Prostate gland (tissue), 2 donors: Measurements from ENCODE around the gene GID8. TPM values are rescaled to one million over a fixed set of nuclear protein-coding genes. Genes with fewer than 3 reads are reported as not detected.
A peak's percentile ranks its signal among the peaks of the same experiment; 100 is the strongest.

Experiments used
- DNase-seq: peaks from one replicate; pipeline ENCODE4 v3.0.0-alpha.2; 2019; ENCODE audit warnings: low spot score
- H3K27ac ChIP-seq, 2 donors: fragments of 200-600 bp; sonication (generic); 2 replicates each; pipeline ENCODE4 v1.5.1; 2017 to 2019
- H3K27me3 ChIP-seq: fragments of 200-600 bp; sonication (generic); replicated peaks from 2 replicates; pipeline ENCODE4 v1.5.1; 2019; ENCODE audit not compliant: insufficient read depth
- H3K36me3 ChIP-seq, 2 donors: fragments of 200-600 bp; sonication (generic); 1 replicate in 1 of 2; 2 replicates in 1 of 2; pipeline versions ENCODE4 v1.5.1 to v1.8.1; 2017 to 2019
- H3K4me1 ChIP-seq: fragments of 200-600 bp; sonication (generic); replicated peaks from 2 replicates; pipeline ENCODE4 v1.5.1; 2019
- H3K4me3 ChIP-seq, 2 donors: fragments of 200-600 bp; sonication (generic); 2 replicates each; pipeline ENCODE4 v1.5.1; 2017 to 2019
- H3K9me3 ChIP-seq: fragments of 200-600 bp; sonication (generic); 2 replicates; pipeline ENCODE4 v1.5.1; 2017
- POLR2A ChIP-seq: fragments of 450-650 bp; IDR thresholded peaks from one replicate; pipeline ENCODE4 v1.6.1; 2016; ENCODE audit warnings: antibody characterized with exemption, mild to moderate bottlenecking
- POLR2AphosphoS5 ChIP-seq: sonication (generic); formaldehyde crosslinking; IDR thresholded peaks from one replicate; pipeline ENCODE4 v1.6.1; 2017; ENCODE audit warnings: antibody characterized with exemption
- WGBS: methylation state at CpG from one replicate; pipeline ENCODE4 v1.1.5; 2018; 5-methylcytosine and 5-hydroxymethylcytosine counted together
- intact Hi-C: fragments of 100-400 bp; cut with DNase I; formaldehyde crosslinking; loops from one replicate; pipeline ENCODE4 v1.14.2; 2022
- total RNA-seq, 2 donors: library from RNA; depleted of rRNA; stranded (reverse); fragments of >200 nt; gene quantifications; one replicate each; pipeline ENCODE4 v1.1.0, GENCODE V29; 2016
- TF ChIP-seq, protein P1 (sequence below), 4 experiments: fragments of 200-600 bp in 2 of 4; fragments of 450-650 bp in 2 of 4; sonication (generic) in 2 of 4; IDR thresholded peaks; 1 replicate in 3 of 4; 2 replicates in 1 of 4; pipeline ENCODE4 v1.5.1; 2016 to 2019; ENCODE audit warnings: antibody characterized with exemption in 4 of 4, mild to moderate bottlenecking in 2 of 4, moderate library complexity in 2 of 4

GID8 gene
- total RNA-seq, 2 donors from 2014 or later = 38.7 to 42.7 TPM

DNA sequence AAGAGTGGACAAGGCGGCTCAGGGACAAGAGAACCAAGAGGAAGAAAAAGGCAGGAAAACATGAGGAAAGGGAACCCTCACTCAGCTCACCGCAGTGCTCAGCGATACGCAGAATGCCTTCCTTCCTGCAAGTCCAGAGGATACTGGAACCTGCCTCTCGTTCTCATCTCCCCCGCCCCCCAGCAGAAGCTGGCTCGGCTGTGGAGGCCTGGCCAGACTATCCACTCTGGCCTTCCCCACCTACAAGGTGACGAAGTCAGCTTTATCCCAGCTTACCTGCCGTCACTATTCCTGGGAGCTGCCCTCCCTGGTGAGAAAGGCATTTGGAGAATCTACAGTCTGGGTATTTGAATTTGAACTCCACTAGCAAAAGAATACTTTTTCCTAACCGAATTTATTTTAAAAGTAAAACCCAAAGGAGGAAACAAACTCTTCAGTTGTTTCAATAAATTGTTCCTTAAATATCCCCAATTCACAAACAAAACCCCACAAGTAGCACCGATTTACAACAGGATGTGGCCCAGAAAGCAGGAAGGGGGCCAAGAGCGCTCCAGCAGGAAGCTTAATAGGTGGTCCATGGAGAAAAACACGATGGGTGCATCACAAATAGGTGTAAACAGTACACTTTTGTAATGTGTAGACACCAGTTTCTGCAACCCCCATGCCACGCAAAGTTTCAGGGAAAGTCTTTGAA, 9.6 kb upstream of the GID8 start:
- Histone ChIP-seq H3K4me1 (peaks cover 22% of the 10 kb centered on the region), H3K4me3 (peak overlapping the region; percentile 24 to 46), H3K9me3 (no peaks in the 10 kb centered on the region), H3K27ac (peak overlapping the region; percentile 83 to 90), H3K27me3 (no peaks in the 10 kb centered on the region), H3K36me3 (no peaks in the 10 kb centered on the region)
- DNase-seq = no peak
- intact Hi-C loops = no loop called here
- WGBS = 36% methylated on average over 14 of the region's 14 CpGs
- TF ChIP-seq POLR2A = no peak
- TF ChIP-seq, protein P1, sequence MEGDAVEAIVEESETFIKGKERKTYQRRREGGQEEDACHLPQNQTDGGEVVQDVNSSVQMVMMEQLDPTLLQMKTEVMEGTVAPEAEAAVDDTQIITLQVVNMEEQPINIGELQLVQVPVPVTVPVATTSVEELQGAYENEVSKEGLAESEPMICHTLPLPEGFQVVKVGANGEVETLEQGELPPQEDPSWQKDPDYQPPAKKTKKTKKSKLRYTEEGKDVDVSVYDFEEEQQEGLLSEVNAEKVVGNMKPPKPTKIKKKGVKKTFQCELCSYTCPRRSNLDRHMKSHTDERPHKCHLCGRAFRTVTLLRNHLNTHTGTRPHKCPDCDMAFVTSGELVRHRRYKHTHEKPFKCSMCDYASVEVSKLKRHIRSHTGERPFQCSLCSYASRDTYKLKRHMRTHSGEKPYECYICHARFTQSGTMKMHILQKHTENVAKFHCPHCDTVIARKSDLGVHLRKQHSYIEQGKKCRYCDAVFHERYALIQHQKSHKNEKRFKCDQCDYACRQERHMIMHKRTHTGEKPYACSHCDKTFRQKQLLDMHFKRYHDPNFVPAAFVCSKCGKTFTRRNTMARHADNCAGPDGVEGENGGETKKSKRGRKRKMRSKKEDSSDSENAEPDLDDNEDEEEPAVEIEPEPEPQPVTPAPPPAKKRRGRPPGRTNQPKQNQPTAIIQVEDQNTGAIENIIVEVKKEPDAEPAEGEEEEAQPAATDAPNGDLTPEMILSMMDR (IDR thresholded peaks at IDR 0.05) = no peak
- no peak for TF ChIP-seq POLR2AphosphoS5

DNA sequence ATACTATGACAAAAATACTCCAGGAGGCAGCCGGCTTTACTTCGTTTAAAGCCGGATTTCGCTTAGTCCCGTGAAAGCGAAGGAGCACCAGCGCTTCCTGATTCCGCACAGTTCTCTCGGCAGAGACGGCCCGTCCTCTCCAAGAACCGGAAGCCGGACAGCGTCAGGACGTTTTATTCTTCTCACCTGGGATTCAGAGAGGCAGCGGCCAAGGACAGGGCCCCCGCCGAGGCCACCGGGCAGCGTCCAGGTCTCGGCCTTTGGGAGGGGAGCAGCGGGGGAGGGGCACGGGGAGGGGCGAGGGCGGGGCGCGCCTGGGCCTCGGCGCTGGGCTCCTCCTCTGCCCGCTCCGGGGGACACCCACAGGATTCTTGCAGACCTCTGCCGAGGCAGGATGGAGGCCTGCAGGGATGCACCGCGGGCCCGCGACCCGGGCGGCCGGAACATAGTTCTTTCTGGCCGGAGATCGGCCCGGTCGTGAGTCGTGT, 8.9 kb upstream of the GID8 start:
- no peaks in the 10 kb centered on the region for H3K9me3 ChIP-seq
- H3K27me3 ChIP-seq = no peaks in the 10 kb centered on the region
- intact Hi-C loops = no loop called here
- no peaks in the 10 kb centered on the region for H3K36me3 ChIP-seq
- peaks cover 16% of the 10 kb centered on the region for H3K4me1 ChIP-seq
- H3K4me3 ChIP-seq = peak overlapping the region; percentile 24 to 46
- peak; percentile 54 for DNase-seq
- TF ChIP-seq POLR2A (peak; percentile 42), POLR2AphosphoS5 (peak; percentile 41)
- TF ChIP-seq, protein P1 (IDR thresholded peaks at IDR 0.05) = no peak
- peak overlapping the region; percentile 83 to 90 for H3K27ac ChIP-seq
- WGBS = 2% methylated on average over 44 of the region's 44 CpGs

DNA sequence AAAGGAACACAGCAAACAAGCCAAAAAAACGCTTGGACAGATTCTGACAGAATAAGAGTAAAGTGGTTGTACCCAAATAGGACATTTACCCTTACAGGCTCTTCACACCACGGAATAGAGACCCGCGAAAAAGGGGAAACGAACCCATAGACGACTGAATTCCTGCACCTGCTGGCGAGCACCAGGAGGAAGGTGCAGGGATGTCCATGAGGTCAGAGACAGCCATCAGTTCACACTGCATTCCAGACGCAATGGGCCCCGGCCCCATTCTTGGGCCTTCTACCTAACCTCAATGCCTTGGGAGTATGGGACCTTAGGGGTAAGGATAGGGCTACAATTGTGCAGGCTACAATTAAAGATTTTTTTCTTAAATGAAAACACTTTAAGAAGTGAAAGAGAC, 6.5 kb upstream of the GID8 start:
- TF ChIP-seq POLR2A = no peak
- TF ChIP-seq POLR2AphosphoS5 = no peak
- TF ChIP-seq, protein P1 (IDR thresholded peaks at IDR 0.05) = no peak
- DNase-seq = no peak
- Histone ChIP-seq H3K4me1 (peaks cover 19% of the 10 kb centered on the region), H3K27me3 (no peaks in the 10 kb centered on the region), H3K4me3 (no peak overlapping the region), H3K36me3 (no peaks in the 10 kb centered on the region), H3K27ac (no peak overlapping the region), H3K9me3 (no peaks in the 10 kb centered on the region)
- intact Hi-C loops = no loop called here
- 73% methylated on average over 9 of the region's 9 CpGs for WGBS

DNA sequence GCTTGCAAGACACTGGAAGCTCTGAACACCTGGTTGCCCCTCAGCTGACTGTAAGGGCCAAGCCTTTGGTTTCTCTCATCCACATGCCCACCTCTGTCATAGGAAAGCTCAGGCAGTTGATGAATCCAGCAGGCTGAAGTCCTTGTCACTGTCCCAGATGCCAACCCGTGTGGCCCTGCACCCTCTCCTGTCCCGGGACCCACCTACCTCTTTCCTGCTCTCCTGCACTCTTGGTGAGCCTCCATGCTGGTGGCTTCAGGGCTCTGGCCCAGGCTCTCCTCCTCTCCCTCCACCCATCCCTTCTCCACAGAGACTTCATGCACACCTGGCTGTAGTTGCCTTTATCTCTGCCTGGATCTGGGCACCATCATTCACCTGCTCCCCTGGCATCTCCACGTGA, 4.0 kb upstream of the GID8 start:
- DNase-seq = no peak
- Histone ChIP-seq H3K36me3 (no peaks in the 10 kb centered on the region), H3K4me3 (no peak overlapping the region), H3K27ac (no peak overlapping the region), H3K9me3 (no peaks in the 10 kb centered on the region), H3K27me3 (no peaks in the 10 kb centered on the region), H3K4me1 (peaks cover 11% of the 10 kb centered on the region)
- TF ChIP-seq, protein P1 (IDR thresholded peaks at IDR 0.05) = no peak
- TF ChIP-seq POLR2AphosphoS5 (no peak), POLR2A (no peak)
- intact Hi-C loops = no loop called here
- WGBS = 66% methylated on average over 3 of the region's 3 CpGs
